ENCODE data around the gene BCL7A.

GRCh38 chr12:122004633-122005071, 17.0 kb upstream of the BCL7A start:
- TF ChIP-seq CTCF (IDR thresholded peaks at IDR 0.05) (no peak), POLR2A (IDR thresholded peaks at IDR 0.05) (no peak)

Measured in stomach (tissue), 4 donors.